Raji (cell line): ENCODE measurements around the gene COL27A1.
"Not testable (repeated sequence)": the region's sequence is repeated elsewhere in the genome, so short reads cannot be mapped to it uniquely, and the experiment has no call there.

Experiments used
- POLR2A ChIP-seq: IDR thresholded peaks from 2 replicates; pipeline ENCODE4 v1.6.1; 2011; ENCODE audit warnings: low read depth, low read length, control low read depth; ENCODE audit not compliant: insufficient read depth

The COL27A1 gene

GRCh38 chr9:114312513-114312875 lies 157.2 kb downstream of the COL27A1 start:
- TF ChIP-seq POLR2A, result no peak

- TF ChIP-seq POLR2A, result no peak
Observed at GRCh38 chr9:114313186-114313585, 157.8 kb downstream of the COL27A1 start.

GRCh38 chr9:114314256-114314867 lies 159.0 kb downstream of the COL27A1 start:
- no peak for TF ChIP-seq POLR2A

- no peak for TF ChIP-seq POLR2A
Observed at GRCh38 chr9:114314881-114315722, 159.8 kb downstream of the COL27A1 start.

- no peak for TF ChIP-seq POLR2A
Observed at GRCh38 chr9:114315723-114316363, 160.5 kb downstream of the COL27A1 start.

GRCh38 chr9:114316605-114317230 lies 161.4 kb downstream of the COL27A1 start:
- no peak for TF ChIP-seq POLR2A

GRCh38 chr9:114317665-114318357 lies 162.5 kb downstream of the COL27A1 start:
- no peak for TF ChIP-seq POLR2A

GRCh38 chr9:114318416-114318815 lies 163.1 kb downstream of the COL27A1 start:
- no peak for TF ChIP-seq POLR2A

- TF ChIP-seq POLR2A, result no peak
Observed at GRCh38 chr9:114319147-114319546, 163.8 kb downstream of the COL27A1 start.

GRCh38 chr9:114321759-114322158 lies 166.4 kb downstream of the COL27A1 start:
- TF ChIP-seq POLR2A, result no peak

GRCh38 chr9:114322831-114323531 lies 167.6 kb downstream of the COL27A1 start, which contains the start of gene ORM1:
Gene ORM1 (plus strand): TSS chr9:114323098. CDS start chr9:114323134, 36 bp downstream.
- not testable (repeated sequence) for TF ChIP-seq POLR2A

GRCh38 chr9:114324492-114324891 lies 169.2 kb downstream of the COL27A1 start:
- TF ChIP-seq POLR2A, result no peak

GRCh38 chr9:114327749-114328148 lies 172.4 kb downstream of the COL27A1 start:
- no peak for TF ChIP-seq POLR2A

- TF ChIP-seq POLR2A, result not testable (repeated sequence)
Observed at GRCh38 chr9:114329625-114330022, 174.3 kb downstream of the COL27A1 start, which contains the start of gene ORM2. Gene ORM2 (plus strand): TSS chr9:114329869. CDS start chr9:114329905, 36 bp downstream.
